ENCODE data around the gene CCBE1.

CCBE1 gene

GRCh38 chr18:59381949-59382348 lies 315.3 kb downstream of the CCBE1 start:
- no peak for DNase-seq

Data from stimulated activated naive CD4-positive, alpha-beta T cell (primary cell).